ENCODE measurements around the gene EFHC1. TPM values are rescaled to one million over a fixed set of nuclear protein-coding genes. Genes with fewer than 3 reads are reported as not detected.

EFHC1 gene
- polyA plus RNA-seq, 1 donor (not counting 4 experiments of a cell fraction or from before 2014, with no cell fraction given) = 20.5 TPM

GRCh38 chr6:52505726-52506409 lies 85.7 kb downstream of the EFHC1 start:
- Histone ChIP-seq H4K20me1 (ENCODE audit: control insufficient read depth, extremely low read depth, insufficient read depth, low read length) (no peaks in the 10 kb centered on the region), H3K27me3 (ENCODE audit: control insufficient read depth, extremely low read depth, insufficient read depth, low read length) (no peaks in the 10 kb centered on the region), H2AFZ (ENCODE audit: control insufficient read depth, low read length) (no peak overlapping the region), H3K4me1 (ENCODE audit: control insufficient read depth, extremely low read depth, insufficient read depth, low read length) (peaks cover 43% of the 10 kb centered on the region), H3K9me3 (ENCODE audit: control insufficient read depth, low read depth, low read length) (no peaks in the 10 kb centered on the region), H3K4me3 (ENCODE audit: control insufficient read depth in 2 of 3, extremely low read depth in 1 of 3, insufficient read depth in 2 of 3, low read depth in 1 of 3, low read length in 3 of 3) (no peak overlapping the region), H3K4me2 (ENCODE audit: control insufficient read depth, extremely low read depth, insufficient read depth, low read depth, low read length) (no peak overlapping the region), H3K36me3 (ENCODE audit: control insufficient read depth in 2 of 2, extremely low read depth in 1 of 2, insufficient read depth in 2 of 2, low read length in 2 of 2) (peaks cover 3 to 27% of the 10 kb centered on the region in 2 experiments), H3K27ac (ENCODE audit: control insufficient read depth, insufficient read depth, low read length) (no peak overlapping the region), H3K79me2 (ENCODE audit: control insufficient read depth, insufficient read depth, low read length) (no peaks in the 10 kb centered on the region), H3K9me1 (ENCODE audit: control insufficient read depth, extremely low read depth, insufficient read depth, low read length) (no peaks in the 10 kb centered on the region), H3K9ac (ENCODE audit: control insufficient read depth, extremely low read depth, insufficient read depth, low read length) (no peak overlapping the region)
- no peak for FAIRE-seq
- dilution Hi-C loops (cut with MboI; ENCODE audit: extremely low pct_ligation_motif_present, low sequenced_read_pairs) = no loop called here
- no peak for DNase-seq (ENCODE audit: low read depth, low spot score)
- no peak for TF ChIP-seq EZH2 (IDR thresholded peaks at IDR 0.05; ENCODE audit: low read length)
- TF ChIP-seq CTCF (optimal IDR thresholded peaks at IDR 0.05 in 1 of 3, IDR thresholded peaks at IDR 0.05 in 1 of 3, conservative IDR thresholded peaks at IDR 0.05 in 1 of 3; ENCODE audit: extremely low read depth in 1 of 3, insufficient read depth in 2 of 3, low read length in 3 of 3) = no peak

- no peaks in the 10 kb centered on the region for H3K27me3 ChIP-seq (ENCODE audit: control insufficient read depth, extremely low read depth, insufficient read depth, low read length)
- H3K27ac ChIP-seq (ENCODE audit: control insufficient read depth, insufficient read depth, low read length) = no peak overlapping the region
- TF ChIP-seq CTCF (optimal IDR thresholded peaks at IDR 0.05 in 1 of 3, IDR thresholded peaks at IDR 0.05 in 1 of 3, conservative IDR thresholded peaks at IDR 0.05 in 1 of 3; ENCODE audit: extremely low read depth in 1 of 3, insufficient read depth in 2 of 3, low read length in 3 of 3) (no peak), EZH2 (IDR thresholded peaks at IDR 0.05; ENCODE audit: low read length) (no peak)
- peaks cover 3 to 27% of the 10 kb centered on the region in 2 experiments for H3K36me3 ChIP-seq (ENCODE audit: control insufficient read depth in 2 of 2, extremely low read depth in 1 of 2, insufficient read depth in 2 of 2, low read length in 2 of 2)
- no peak for FAIRE-seq
- H3K4me3 ChIP-seq (ENCODE audit: control insufficient read depth in 2 of 3, extremely low read depth in 1 of 3, insufficient read depth in 2 of 3, low read depth in 1 of 3, low read length in 3 of 3) = no peak overlapping the region
- dilution Hi-C loops (cut with MboI; ENCODE audit: extremely low pct_ligation_motif_present, low sequenced_read_pairs) = no loop called here
- H3K9me1 ChIP-seq (ENCODE audit: control insufficient read depth, extremely low read depth, insufficient read depth, low read length) = no peaks in the 10 kb centered on the region
- H3K4me1 ChIP-seq (ENCODE audit: control insufficient read depth, extremely low read depth, insufficient read depth, low read length) = peaks cover 43% of the 10 kb centered on the region
- no peak overlapping the region for H3K9ac ChIP-seq (ENCODE audit: control insufficient read depth, extremely low read depth, insufficient read depth, low read length)
- no peak overlapping the region for H2AFZ ChIP-seq (ENCODE audit: control insufficient read depth, low read length)
- no peaks in the 10 kb centered on the region for H3K9me3 ChIP-seq (ENCODE audit: control insufficient read depth, low read depth, low read length)
- no peaks in the 10 kb centered on the region for H4K20me1 ChIP-seq (ENCODE audit: control insufficient read depth, extremely low read depth, insufficient read depth, low read length)
- no peak overlapping the region for H3K4me2 ChIP-seq (ENCODE audit: control insufficient read depth, extremely low read depth, insufficient read depth, low read depth, low read length)
- H3K79me2 ChIP-seq (ENCODE audit: control insufficient read depth, insufficient read depth, low read length) = no peaks in the 10 kb centered on the region
- no peak for DNase-seq (ENCODE audit: low read depth, low spot score)
Measured at GRCh38 chr6:52506476-52506875, 86.3 kb downstream of the EFHC1 start.

Measured in keratinocyte (primary cell).